ENCODE measurements around the gene TP53BP2. TPM values are rescaled to one million over a fixed set of nuclear protein-coding genes. Genes with fewer than 3 reads are reported as not detected.

TP53BP2 gene
- total RNA-seq, 4 donors from 2014 or later, result 22.2 to 85.1 (median 38.8) TPM

- no peaks in the 10 kb centered on the region for H3K27me3 ChIP-seq
- H3K36me3 ChIP-seq, result peaks cover 0 to 61% of the 10 kb centered on the region in 2 donors
- no peak overlapping the region for H3K4me3 ChIP-seq
- H3K4me1 ChIP-seq, result no peaks in the 10 kb centered on the region
- no peak for ATAC-seq
- H3K9me3 ChIP-seq, result no peaks in the 10 kb centered on the region
- no peak for DNase-seq
- intact Hi-C loops (cut with DNase I; ENCODE audit: low total_unique reads), result no loop called here
- in situ Hi-C loops (cut with MboI; ENCODE audit: low sequenced_read_pairs in 4 of 4), result no loop called here
- no peak for TF ChIP-seq POLR2A (IDR thresholded peaks at IDR 0.05)
- no peak for TF ChIP-seq CTCF (IDR thresholded peaks at IDR 0.05 in 4 of 5, conservative IDR thresholded peaks at IDR 0.05 in 1 of 5)
- H3K27ac ChIP-seq, result no peak overlapping the region
Measured at GRCh38 chr1:223793716-223794115, 52.0 kb downstream of the TP53BP2 start.

GRCh38 chr1:223792046-223792445 lies 53.7 kb downstream of the TP53BP2 start:
- H3K27me3 ChIP-seq, result no peaks in the 10 kb centered on the region
- in situ Hi-C loops (cut with MboI; ENCODE audit: low sequenced_read_pairs in 4 of 4), result no loop called here
- DNase-seq (no peak), ATAC-seq (no peak)
- TF ChIP-seq CTCF (IDR thresholded peaks at IDR 0.05 in 4 of 5, conservative IDR thresholded peaks at IDR 0.05 in 1 of 5) (no peak), POLR2A (IDR thresholded peaks at IDR 0.05) (no peak)
- no peaks in the 10 kb centered on the region for H3K9me3 ChIP-seq
- no peaks in the 10 kb centered on the region for H3K4me1 ChIP-seq
- intact Hi-C loops (cut with DNase I; ENCODE audit: low total_unique reads), result no loop called here
- H3K27ac ChIP-seq, result no peak overlapping the region
- H3K4me3 ChIP-seq, result no peak overlapping the region
- peaks cover 3 to 53% of the 10 kb centered on the region in 2 donors for H3K36me3 ChIP-seq

- no peak overlapping the region for H3K4me3 ChIP-seq
- no peak for TF ChIP-seq POLR2A (IDR thresholded peaks at IDR 0.05)
- TF ChIP-seq CTCF (IDR thresholded peaks at IDR 0.05 in 4 of 5, conservative IDR thresholded peaks at IDR 0.05 in 1 of 5), result no peak
- H3K4me1 ChIP-seq, result no peaks in the 10 kb centered on the region
- intact Hi-C loops (cut with DNase I; ENCODE audit: low total_unique reads), result no loop called here
- no peak overlapping the region for H3K27ac ChIP-seq
- no peak for ATAC-seq
- no peaks in the 10 kb centered on the region for H3K27me3 ChIP-seq
- DNase-seq, result no peak
- peaks cover 3 to 55% of the 10 kb centered on the region in 2 donors for H3K36me3 ChIP-seq
- no peaks in the 10 kb centered on the region for H3K9me3 ChIP-seq
- in situ Hi-C loops (cut with MboI; ENCODE audit: low sequenced_read_pairs in 4 of 4), result no loop called here
Measured at GRCh38 chr1:223788746-223789415, 56.9 kb downstream of the TP53BP2 start.

GRCh38 chr1:223785808-223786207 lies 59.9 kb downstream of the TP53BP2 start:
- Histone ChIP-seq H3K36me3 (peaks cover 3 to 49% of the 10 kb centered on the region in 2 donors), H3K27me3 (no peaks in the 10 kb centered on the region), H3K4me1 (no peaks in the 10 kb centered on the region), H3K27ac (no peak overlapping the region), H3K9me3 (no peaks in the 10 kb centered on the region), H3K4me3 (no peak overlapping the region)
- no peak for DNase-seq
- TF ChIP-seq CTCF (IDR thresholded peaks at IDR 0.05 in 4 of 5, conservative IDR thresholded peaks at IDR 0.05 in 1 of 5), result no peak
- no peak for TF ChIP-seq POLR2A (IDR thresholded peaks at IDR 0.05)
- ATAC-seq, result no peak
- intact Hi-C loops (cut with DNase I; ENCODE audit: low total_unique reads), result no loop called here
- in situ Hi-C loops (cut with MboI; ENCODE audit: low sequenced_read_pairs in 4 of 4), result no loop called here

GRCh38 chr1:223784541-223784940 lies 61.2 kb downstream of the TP53BP2 start:
- ATAC-seq (peak in 1 of 2 donors; percentile 36), DNase-seq (no peak)
- intact Hi-C loops (cut with DNase I; ENCODE audit: low total_unique reads), result no loop called here
- H3K36me3 ChIP-seq, result peaks cover 3 to 58% of the 10 kb centered on the region in 2 donors
- no peak overlapping the region for H3K27ac ChIP-seq
- no peak for TF ChIP-seq POLR2A (IDR thresholded peaks at IDR 0.05)
- no peak for TF ChIP-seq CTCF (IDR thresholded peaks at IDR 0.05 in 4 of 5, conservative IDR thresholded peaks at IDR 0.05 in 1 of 5)
- no peaks in the 10 kb centered on the region for H3K4me1 ChIP-seq
- H3K9me3 ChIP-seq, result no peaks in the 10 kb centered on the region
- in situ Hi-C loops (cut with MboI; ENCODE audit: low sequenced_read_pairs in 4 of 4), result no loop called here
- no peak overlapping the region for H3K4me3 ChIP-seq
- no peaks in the 10 kb centered on the region for H3K27me3 ChIP-seq

All from gastrocnemius medialis (tissue), 4 donors.